Nasal cavity respiratory epithelium epithelial cell of viscerocranial mucosa (primary cell): ENCODE measurements around the gene KLK4. TPM values are rescaled to one million over a fixed set of nuclear protein-coding genes. Genes with fewer than 3 reads are reported as not detected.

Experiments used
- total RNA-seq: library from RNA; depleted of rRNA; stranded (reverse); fragments of >200 nt; gene quantifications from 2 replicates; pipeline ENCODE4 v1.2.3, GENCODE V29; 2014

The KLK4 gene
- total RNA-seq = not detected in 2 replicates

GRCh38 chr19:50911206-50912101 lies at the start of gene KLK4:
Gene KLK4, minus strand, starts transcription at chr19:50911395. Its CDS starts 657 bp downstream, at chr19:50910738.

GRCh38 chr19:50952910-50953309 lies 41.7 kb upstream of the KLK4 start, which contains the start of gene KLK5:
Gene KLK5, minus strand, starts transcription at chr19:50953038. Its CDS starts 381 bp downstream, at chr19:50952657.

GRCh38 chr19:50873056-50873455 lies 38.1 kb downstream of the KLK4 start, which contains the start of gene KLK2:
Gene KLK2, plus strand, starts transcription at chr19:50873439. Its CDS starts 35 bp downstream, at chr19:50873474.

Other genes with a start within 250 kb of the KLK4 start
- gene SHANK1, start 191.6 kb downstream of the KLK4 start, total RNA-seq = under 0.01 TPM in 1 of 2 replicates, not detected in the other
- under 0.01 and 0.07 TPM in 2 replicates for gene CLEC11A, start 188.0 kb downstream of the KLK4 start, total RNA-seq
- not detected in 2 replicates for gene GPR32, start 140.9 kb downstream of the KLK4 start, total RNA-seq
- not detected in 2 replicates for gene ACP4, start 121.0 kb downstream of the KLK4 start, total RNA-seq
- gene KLK1, start 87.6 kb downstream of the KLK4 start, total RNA-seq = 0.14 TPM in 1 of 2 replicates, not detected in the other
- gene KLK15, start 77.8 kb downstream of the KLK4 start, total RNA-seq = not detected in 2 replicates
- gene KLK3, start 56.5 kb downstream of the KLK4 start, total RNA-seq = not detected in 2 replicates
- not detected in 2 replicates for gene KLK2, start 38.0 kb downstream of the KLK4 start, total RNA-seq
- 25.0 and 189 TPM in 2 replicates for gene KLK5, start 41.6 kb upstream of the KLK4 start, total RNA-seq
- 2.5 and 3.4 TPM in 2 replicates for gene KLK6, start 58.2 kb upstream of the KLK4 start, total RNA-seq
- gene KLK7, start 72.5 kb upstream of the KLK4 start, total RNA-seq = 15.0 and 22.9 TPM in 2 replicates
- gene KLK8, start 90.2 kb upstream of the KLK4 start, total RNA-seq = 27.8 and 86.5 TPM in 2 replicates
- gene KLK10, start 108.3 kb upstream of the KLK4 start, total RNA-seq = 36.2 and 66.0 TPM in 2 replicates
- gene KLK11, start 115.2 kb upstream of the KLK4 start, total RNA-seq = 17.4 and 29.0 TPM in 2 replicates
- gene KLK12, start 123.6 kb upstream of the KLK4 start, total RNA-seq = 0.14 and 17.1 TPM in 2 replicates
- 0.68 and 1.3 TPM in 2 replicates for gene KLK13, start 153.7 kb upstream of the KLK4 start, total RNA-seq
- under 0.01 and 0.21 TPM in 2 replicates for gene KLK14, start 171.5 kb upstream of the KLK4 start, total RNA-seq
- gene CTU1, start 197.0 kb upstream of the KLK4 start, total RNA-seq = 8.2 and 10.0 TPM in 2 replicates
- gene SIGLEC9, start 213.5 kb upstream of the KLK4 start, total RNA-seq = not detected in 2 replicates
- gene SIGLEC7, start 230.9 kb upstream of the KLK4 start, total RNA-seq = not detected in 2 replicates